H1 (cell line): Measurements from ENCODE around the gene SND1. TPM values are rescaled to one million over a fixed set of nuclear protein-coding genes. Genes with fewer than 3 reads are reported as not detected.

Experiments
- CBX5 ChIP-seq: fragments of 300-800, 300-1000 bp; sonication (generic); IDR thresholded peaks from 2 replicates; pipeline ENCODE4 v1.7.1; 2016; ENCODE audit warnings: antibody characterized with exemption, low read length, low read depth
- PHF8 ChIP-seq: fragments of 200-600 bp; sonication (generic); conservative IDR thresholded peaks from 2 replicates; pipeline ENCODE4 v1.7.1; 2012; ENCODE audit warnings: low read depth, mild to moderate bottlenecking, inconsistent platforms, low read length, moderate library complexity
- SP1 ChIP-seq: IDR thresholded peaks from 2 replicates; pipeline ENCODE4 v1.6.1; 2011; ENCODE audit warnings: low read depth, low read length
- polyA plus RNA-seq, 7 experiments: library from polyadenylated mRNA; depleted of rRNA in 3 of 7; stranded (reverse) in 5 of 7; unstranded in 2 of 7; fragments of >200 nt in 5 of 7; fragments of 200-250 nt in 2 of 7; gene quantifications; 1 replicate in 5 of 7; 2 replicates in 1 of 7; 4 replicates in 1 of 7; pipeline versions ENCODE4 v1.2.1 to v1.2.3, GENCODE V29; 2011 to 2013; ENCODE audit warnings: missing spikeins in 2 of 7, mixed read lengths in 2 of 7
- total RNA-seq: library from RNA; stranded (reverse); fragmentation: NEBNext Ultra II Directional; extraction: Animal tissue kit (Norgen Biotek cat#: 25700); gene quantifications from 2 replicates; pipeline ENCODE4 v1.2.1, GENCODE V29; 2021
- TF ChIP-seq, protein P1 (sequence below): IDR thresholded peaks from 2 replicates; pipeline ENCODE4 v1.6.1; 2012; ENCODE audit warnings: inconsistent platforms

SND1 gene
- total and polyA plus RNA-seq, 2 of the 8 experiments (the other 6 are each of a cell fraction or from before 2014, with no cell fraction given), result 122 to 290 TPM

DNA sequence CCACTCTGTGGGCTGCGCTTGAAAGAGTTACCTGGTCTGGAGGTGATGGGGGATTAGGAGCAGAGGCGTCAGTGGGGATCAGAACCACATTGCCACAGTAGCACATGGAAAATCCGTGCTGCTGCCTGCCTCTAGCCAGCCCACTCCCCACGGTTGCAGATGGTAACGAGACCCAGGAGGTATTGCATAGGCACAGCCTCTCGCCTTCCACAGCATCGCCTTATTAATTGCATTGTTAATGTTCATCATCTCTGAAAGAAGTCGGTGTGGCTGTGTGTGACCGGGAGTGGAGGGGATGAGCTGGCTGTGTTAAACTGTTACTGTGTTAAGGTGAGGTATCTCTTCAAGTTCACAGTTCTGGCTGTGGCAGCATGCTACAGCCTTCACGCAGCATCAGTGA lies 414.4 kb downstream of the SND1 start (continued):
- TF ChIP-seq CBX5 (no peak), SP1 (no peak), PHF8 (no peak)
- TF ChIP-seq, protein P1, sequence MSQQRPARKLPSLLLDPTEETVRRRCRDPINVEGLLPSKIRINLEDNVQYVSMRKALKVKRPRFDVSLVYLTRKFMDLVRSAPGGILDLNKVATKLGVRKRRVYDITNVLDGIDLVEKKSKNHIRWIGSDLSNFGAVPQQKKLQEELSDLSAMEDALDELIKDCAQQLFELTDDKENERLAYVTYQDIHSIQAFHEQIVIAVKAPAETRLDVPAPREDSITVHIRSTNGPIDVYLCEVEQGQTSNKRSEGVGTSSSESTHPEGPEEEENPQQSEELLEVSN, result no peak
